Ureter (tissue), 1 donor: ENCODE data around the gene CASP4. TPM values are rescaled to one million over a fixed set of nuclear protein-coding genes. Genes with fewer than 3 reads are reported as not detected.
"Not testable (repeated sequence)": the region's sequence is repeated elsewhere in the genome, so short reads cannot be mapped to it uniquely, and the experiment has no call there.

Experiments
- DNase-seq: peaks from one replicate; pipeline ENCODE4 v3.0.0-alpha.2; 2020; ENCODE audit warnings: low spot score
- total RNA-seq: library from RNA; stranded (reverse); gene quantifications from one replicate; pipeline ENCODE4 v1.2.4, GENCODE V29; 2023
- donor health status: DM: yes; HTN: yes; CAD: no.

CASP4 gene
- total RNA-seq, 1 donor from 2014 or later, result 70.6 TPM

- DNase-seq, result no peak
Observed at GRCh38 chr11:104957280-104957679, 11.1 kb downstream of the CASP4 start.

DNA sequence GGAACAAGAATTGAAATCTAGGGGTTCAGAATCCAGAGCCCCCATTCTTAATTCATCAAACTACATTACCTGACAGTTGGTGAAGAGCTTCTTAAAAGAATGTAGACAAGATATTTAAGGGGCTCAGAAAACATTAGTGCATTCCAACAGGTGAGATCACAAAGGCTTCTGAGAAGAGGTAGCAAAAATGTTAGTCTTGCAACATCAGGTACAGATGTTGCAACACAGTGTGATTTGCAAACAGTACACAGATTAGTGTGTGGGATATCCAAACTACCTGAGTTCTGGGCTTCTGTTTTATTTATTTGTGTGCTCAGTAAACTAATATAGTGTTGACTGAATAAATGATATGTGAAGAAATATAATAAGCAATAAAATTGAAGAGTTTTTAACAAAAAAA is 11.8 kb downstream of the CASP4 start:
- no peak for DNase-seq

DNA sequence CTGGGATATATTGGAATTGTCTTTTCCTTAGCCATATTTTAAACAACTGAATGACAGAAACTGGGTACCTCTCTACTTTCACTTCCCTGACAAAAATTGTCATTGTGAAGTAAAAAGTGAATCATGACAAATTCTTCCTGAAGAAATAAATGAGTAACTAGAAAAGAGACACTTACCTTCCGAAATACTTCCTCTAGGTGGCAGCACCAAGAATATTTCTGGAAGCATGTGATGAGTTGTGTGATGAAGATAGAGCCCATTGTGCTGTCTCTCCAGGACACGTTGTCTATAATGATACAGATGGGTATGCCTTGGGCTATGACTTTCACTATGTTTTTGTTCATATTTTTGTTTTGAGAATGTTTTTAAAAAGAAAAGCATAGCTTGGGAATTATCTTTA is 21.5 kb downstream of the CASP4 start:
- DNase-seq, result no peak

DNA sequence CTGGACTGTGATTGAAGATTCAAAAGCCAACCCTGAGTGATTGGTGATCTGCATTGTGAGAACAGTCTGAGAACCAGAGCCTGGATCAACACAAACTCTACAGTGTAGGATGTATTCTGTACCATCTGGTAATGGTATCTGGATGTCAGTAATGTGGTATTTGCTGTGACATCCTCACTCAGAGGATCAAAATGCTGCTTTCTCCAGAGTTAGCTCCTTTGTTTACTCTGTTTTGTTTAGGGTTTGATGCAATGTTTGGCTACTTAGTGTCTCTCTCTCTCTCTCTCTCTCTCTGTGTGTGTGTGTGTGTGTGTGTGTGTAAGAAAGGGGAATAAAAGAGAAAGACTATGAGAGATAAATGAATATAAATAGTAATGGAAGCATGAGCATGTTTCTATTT is 24.3 kb downstream of the CASP4 start:
- DNase-seq, result no peak

DNA sequence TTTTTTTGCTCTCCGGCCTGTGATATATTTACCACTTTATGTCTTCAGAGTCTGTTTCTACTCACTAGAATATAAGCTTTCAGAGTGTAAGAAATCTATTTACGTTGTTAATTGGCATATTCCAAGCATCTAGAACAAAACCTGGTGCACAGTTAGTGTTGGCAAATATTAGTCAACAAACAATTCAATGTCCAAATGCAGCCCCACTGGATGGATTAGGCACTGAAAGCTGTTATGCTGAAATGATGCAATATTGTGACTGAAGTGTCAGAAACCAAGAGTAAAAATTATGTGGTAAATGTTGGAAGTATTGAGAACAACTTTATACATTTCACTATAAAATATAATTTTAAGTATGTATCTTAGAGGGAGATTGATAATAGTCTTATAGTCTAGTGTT is 24.8 kb downstream of the CASP4 start:
- no peak for DNase-seq

DNA sequence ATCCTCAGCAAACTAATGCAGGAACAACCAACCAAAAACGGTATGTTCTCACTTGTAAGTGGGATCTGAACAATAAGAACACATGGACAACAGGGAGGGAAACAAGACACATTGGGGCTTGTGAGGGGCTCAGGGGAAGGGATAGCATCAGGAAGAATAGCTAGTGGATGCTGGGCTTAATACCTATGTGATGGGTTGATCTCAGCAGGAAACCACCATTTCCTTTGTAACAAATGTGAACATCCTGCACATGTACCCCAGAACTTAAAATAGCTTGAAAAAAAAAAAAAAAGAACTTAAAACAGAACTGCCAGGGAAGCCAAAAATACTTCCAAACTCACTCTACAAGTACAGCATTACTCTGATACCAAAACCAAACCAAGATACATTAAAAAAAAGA is 33.8 kb downstream of the CASP4 start:
- DNase-seq, result no peak

- DNase-seq, result not testable (repeated sequence)
Observed at GRCh38 chr11:104934073-104934472, 34.3 kb downstream of the CASP4 start.

- no peak for DNase-seq
Observed at GRCh38 chr11:104928811-104929210, 39.6 kb downstream of the CASP4 start.

DNA sequence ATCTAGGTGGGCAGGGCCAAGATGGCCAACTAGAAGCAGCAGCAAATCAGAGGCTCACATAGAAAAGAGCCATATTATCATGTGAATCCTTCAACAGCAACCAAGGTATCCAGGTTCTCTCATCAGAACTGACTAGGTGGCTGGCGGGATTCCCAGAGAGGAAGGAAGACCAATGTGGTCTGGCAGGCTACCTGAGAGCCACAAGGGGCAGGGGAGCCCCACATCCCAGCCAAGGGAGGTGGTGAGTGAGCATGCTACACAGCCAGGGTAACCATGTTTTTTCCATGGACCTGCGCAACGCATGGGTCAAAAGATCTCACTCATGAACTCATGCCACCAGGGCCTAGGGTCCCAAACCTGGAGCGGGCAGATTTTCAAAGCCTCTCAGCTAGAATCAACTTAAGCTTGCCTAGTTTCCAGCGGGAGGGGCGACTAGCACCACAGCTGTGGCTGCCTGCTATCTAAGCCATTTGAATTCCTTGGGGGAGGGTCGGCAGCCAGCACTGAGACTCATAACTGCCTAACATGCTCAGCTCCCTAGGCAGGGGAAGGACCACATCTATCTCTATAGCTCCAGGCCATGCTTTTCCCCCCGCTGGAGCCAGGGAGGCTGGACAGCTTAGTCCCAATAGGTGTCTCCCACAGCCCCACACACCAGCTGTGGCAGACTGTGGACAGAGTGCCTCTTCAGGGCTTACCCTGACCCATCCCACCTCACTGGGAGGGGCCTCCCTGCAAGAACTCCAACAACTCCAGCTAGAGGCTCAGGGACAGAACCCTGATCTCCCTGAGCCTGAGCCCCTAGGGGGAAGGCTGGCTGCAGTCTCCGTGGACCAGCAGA is 41.4 kb downstream of the CASP4 start:
- no peak for DNase-seq

DNA sequence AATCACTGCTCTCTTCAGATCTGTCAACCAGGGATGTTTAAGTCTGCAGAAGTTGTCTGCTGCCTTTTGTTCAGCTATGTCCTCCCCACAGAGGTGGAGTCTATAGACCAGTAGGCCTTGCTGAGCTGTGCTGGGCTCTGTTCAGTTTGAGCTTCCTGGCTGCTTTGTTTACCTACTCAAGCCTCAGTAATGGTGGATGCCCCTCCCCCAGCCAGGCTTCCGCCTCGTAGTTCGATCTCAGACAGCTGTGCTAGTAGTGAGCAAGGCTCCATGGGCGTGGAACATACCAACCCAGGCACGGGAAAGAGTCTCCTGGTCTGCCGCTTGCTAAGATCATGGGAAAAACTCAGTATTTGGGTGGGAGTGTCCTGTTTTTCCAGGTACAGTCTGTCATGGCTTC is 42.5 kb downstream of the CASP4 start:
- no peak for DNase-seq

DNA sequence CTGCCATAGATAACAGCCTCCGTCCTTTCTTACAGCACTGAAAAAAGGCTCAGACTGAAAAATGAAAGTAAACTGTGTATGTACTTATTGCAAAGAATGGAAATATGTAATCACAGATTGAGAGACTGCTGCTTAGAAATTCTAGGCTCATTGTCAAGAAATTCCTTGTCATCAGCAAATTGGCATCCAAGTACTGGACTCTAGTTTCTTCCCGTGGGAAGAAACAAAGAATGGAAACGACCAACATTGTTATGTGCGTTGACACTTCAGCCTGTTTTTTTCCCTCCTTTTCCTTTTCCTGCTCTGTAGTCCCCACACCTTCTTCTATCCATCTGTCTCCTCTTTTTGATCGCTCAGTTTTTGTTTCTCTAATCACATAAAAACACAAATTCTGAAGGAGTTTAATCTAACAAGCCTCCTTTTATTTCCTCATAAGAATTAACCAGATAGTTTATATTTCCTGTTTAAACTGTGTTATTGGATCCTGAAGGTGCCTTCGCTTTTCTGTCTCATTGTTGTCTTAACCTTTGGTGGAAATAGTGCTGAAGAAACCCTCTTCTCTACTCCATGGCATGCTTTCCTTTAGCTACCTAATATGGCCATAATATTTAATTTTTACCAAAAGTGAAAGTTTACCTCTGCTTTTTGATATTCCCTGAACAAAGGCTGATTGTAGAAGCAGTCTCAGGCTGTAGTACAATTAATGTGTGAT is 50.1 kb downstream of the CASP4 start:
- DNase-seq, result no peak

DNA sequence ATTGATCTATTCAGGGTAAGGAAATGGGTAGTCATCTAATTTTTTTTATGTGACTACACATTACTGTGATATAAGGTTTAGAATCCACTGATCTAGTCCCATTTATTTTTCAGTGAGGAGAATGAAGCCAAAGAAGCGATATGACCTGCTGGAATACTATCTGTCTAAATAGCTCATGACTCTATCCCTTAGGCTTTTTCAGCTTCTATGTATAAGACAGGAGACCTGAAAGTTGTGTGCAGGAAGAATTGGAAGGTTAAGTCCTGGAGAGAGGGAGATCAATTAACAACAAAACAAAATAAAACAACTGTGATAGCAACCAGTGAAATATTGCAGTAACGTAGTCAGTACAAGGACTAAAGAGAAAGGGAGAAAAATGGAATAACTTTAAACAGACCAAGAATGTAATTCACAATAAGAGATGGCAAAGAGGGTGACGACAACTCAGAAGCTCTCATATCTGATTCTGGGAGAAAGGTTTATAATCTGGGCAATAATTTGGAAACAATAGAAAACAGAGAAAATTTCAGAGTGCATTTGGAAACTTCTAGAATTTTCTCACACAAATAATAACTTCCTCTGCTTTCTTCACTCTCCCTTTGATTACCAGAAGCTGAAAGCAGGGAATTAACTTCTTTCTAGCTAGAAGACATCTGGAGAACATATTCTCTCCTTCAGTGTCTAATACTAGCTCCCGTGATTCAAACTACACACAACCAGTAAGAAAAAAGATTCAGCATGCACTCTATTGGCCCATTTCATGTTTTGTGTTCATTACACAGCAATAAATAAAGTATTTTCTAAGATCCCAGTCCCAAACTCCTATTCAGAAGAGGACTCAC is 50.9 kb downstream of the CASP4 start:
- DNase-seq, result no peak

GRCh38 chr11:104916442-104916841 is 51.9 kb downstream of the CASP4 start:
- no peak for DNase-seq

DNA sequence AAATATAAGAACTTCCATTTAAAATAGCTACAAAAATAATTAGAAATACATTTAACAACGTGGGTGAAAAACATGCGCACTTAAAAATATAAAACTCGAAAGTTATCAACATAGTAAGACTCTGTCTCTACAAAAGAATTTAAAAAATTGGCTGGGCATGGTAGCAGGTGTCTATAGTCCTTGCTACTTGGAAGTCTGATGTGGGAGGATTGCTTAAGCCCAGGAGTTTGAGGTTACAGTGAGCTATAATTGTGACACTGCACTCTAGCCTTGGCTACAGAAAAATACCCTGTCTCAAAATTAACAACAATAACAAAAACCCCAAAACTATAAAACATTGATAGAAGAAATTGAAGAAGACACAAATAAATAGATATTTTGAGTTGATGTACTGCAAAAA is 56.3 kb downstream of the CASP4 start:
- DNase-seq, result no peak

DNA sequence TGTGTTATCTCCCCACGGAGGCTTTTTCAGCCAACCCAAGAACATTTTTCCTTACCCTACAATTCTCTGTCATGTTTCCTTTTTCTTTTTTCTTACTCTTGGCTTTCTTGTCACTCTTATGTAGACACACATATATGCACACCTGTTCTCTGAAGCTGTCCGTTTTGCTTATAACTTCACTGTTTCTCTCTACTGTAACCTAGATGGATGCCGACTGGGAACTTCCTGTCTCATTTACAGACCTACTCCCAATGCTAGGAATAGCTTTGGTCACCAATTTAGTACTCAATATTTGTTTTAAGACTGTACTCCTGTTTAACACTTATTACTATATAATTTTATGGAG is 60.2 kb downstream of the CASP4 start:
- DNase-seq, result no peak

DNA sequence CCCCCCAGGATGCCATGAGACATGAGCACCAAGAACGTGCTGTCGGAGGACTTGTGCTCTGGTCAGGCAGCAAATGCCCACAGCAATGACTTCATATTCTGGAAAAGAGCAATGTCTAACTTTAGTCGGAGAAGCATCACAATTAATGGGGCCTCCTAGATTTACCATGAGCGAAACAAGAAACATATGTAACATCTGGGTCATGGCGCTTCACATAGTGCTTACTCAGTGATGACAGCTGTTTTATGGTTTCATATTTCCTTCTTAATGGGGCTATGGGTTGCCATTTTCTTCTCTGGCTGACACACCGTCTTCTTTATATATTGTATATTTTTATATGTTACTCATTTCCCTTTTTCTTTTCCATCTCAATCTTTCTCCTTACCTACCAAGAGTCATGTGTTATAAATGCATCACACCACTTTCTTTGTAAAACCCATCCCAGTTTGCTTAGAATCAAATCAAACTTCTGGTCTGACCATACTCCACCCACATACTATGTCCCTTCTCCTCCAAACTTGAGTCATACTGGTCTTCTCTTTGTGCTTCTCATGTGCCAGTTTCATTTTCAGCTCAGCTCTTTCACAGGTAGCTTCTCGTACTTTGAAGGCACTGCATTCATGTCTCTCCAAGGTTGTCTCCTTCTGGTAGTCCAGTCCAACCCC is 60.7 kb downstream of the CASP4 start:
- DNase-seq, result no peak

GRCh38 chr11:104905271-104905670 is 63.1 kb downstream of the CASP4 start:
- no peak for DNase-seq

GRCh38 chr11:104899226-104899625 is 69.1 kb downstream of the CASP4 start:
- no peak for DNase-seq

DNA sequence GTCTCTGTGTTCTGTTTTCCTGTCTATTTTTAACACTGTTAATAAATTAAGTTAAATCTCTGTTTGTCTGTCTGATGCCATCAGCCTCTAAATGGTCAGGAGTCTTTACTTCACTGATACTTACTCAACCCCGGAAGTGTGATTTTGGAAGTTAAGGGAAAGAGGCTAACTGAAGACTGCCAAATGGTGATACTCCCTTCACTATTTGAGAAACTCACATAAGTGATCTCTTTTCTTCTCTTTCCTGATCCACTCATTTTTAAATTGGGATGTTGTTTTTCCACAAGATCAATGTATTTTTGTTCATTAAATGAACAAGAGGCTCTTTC is 69.7 kb downstream of the CASP4 start:
- DNase-seq, result no peak

DNA sequence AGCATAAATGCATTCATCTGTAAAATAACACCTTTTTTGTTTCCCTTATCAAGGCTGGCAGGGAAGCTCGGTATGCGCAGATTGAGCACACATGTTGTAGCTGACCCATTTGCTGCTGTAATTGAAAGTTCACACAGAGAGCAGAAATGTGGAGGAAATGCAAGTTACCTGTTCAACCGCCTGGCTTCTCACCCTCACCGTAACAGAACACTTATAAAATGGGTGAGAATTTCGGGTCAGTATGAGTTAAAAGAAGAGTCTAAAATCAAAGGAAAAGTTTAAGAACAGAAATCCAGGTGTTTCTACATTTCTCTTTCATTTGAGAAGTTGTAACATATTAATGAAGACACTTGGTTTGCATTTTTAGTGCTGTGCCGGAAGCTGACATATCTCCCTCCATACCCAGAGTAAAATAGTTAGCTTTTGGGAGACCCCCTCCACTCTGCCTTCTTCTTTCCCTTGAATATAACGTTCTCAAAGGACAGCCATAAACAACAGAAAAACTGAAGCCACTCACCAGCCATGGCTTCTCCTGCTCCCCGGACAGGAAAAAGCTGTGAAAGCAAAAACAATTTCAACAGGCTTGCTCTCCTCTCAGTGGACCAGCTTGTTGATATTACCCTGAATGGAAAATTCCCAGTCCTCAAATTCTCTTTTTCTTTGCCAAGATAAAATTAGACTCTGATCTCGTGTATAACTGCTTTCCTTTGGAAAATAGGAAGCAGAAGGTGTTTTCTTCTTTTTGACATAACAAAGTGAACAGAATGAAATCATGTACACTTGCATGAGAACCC is 70.3 kb downstream of the CASP4 start, which contains the start of gene CASP12:
Gene CASP12, minus strand, starts transcription at position 570 of the 794 bp plus-strand sequence.
- DNase-seq, result no peak

DNA sequence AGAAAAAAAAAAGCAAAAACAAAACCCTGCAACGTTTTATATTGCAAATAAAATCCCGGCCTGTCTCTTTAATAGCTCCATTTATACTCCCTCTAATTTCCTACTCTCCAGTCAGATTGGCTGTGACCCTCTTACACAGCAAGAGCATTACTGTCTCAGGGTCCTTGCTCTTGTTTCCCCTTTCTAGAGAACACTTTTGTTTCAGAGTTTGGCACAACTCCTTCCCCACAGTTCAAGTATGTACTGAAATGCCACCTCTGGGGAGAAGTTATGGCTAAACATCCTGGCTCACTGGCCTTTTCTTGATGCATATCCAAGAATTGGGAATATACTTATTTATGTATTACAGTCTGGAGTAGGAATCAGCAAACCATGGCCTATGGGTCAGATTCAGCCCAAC is 72.7 kb downstream of the CASP4 start:
- no peak for DNase-seq
